NK-92 treated with Interleukin-12 subunit alpha and Interleukin-12 subunit beta, amount 100 ng/mL, for 24 hours (cell line): ENCODE measurements around the gene RRM2.
"Not testable (repeated sequence)": the region's sequence is repeated elsewhere in the genome, so short reads cannot be mapped to it uniquely, and the experiment has no call there.

ENCODE experiments used
- DNase-seq: peaks from one replicate; lab custom pipeline; 2025; lab: John Stamatoyannopoulos, UW

Gene RRM2

DNA sequence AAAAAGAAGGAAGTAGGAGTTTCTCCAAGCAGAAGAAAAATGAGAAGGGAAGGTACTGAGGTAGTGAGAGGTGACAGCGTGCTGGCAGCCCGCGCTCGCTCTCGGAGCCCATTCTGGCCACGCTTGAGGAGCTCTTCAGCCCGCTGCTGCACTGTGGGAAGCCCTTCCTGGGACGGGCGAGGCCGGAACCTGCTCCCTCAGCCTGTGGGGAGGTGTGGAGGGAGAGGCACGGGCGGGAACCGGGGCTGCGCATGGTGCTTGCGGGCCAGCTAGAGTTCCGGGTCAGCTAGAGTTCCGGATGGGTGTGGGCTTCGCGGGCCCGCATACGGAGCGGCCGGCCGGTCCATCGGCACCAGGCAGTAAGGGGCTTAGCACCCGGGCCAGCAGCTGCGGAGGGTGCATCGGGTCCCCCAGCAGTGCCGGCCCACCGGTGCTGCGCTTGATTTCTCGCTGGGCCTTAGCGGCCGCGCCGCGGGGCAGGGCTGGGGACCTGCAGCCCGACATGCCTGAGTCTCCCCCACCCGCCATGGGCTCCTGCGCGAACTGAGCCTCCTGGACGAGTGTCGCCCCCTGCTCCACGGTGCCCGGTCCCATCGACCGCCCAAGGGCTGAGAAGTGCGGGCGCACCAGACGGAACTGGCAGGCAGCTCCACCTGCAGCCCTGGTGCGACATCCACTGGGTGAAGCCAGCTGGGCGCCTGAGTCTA is 31.2 kb upstream of the RRM2 start:
- DNase-seq = no peak

GRCh38 chr2:10091889-10092244 is 30.7 kb upstream of the RRM2 start:
- DNase-seq = not testable (repeated sequence)

DNA sequence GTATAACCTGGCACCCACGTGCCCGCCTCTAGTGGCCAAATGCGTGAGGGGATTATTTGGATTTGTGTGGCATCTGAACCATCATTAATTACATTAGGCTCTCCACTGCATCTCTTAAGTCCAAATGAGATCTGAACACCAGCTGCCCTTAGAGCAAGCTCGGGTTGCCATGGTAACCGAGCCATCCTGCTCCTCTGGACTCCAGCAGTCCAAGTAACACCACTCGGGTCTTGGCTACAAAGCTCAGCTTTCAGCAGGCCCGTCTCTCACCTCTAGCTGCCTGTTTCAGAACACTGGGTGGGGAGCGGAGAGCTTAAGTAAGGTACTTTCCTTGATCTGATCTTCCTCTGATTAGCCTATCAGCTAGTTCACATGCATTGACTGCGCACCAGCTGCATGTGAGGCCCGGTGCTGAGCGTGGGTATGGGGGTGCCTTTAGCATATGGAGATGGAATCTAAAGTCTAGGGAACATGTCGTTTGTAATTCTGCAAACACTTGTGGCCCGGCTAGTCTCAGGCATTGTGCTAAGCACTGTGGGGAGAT is 28.2 kb upstream of the RRM2 start:
- no peak for DNase-seq

DNA sequence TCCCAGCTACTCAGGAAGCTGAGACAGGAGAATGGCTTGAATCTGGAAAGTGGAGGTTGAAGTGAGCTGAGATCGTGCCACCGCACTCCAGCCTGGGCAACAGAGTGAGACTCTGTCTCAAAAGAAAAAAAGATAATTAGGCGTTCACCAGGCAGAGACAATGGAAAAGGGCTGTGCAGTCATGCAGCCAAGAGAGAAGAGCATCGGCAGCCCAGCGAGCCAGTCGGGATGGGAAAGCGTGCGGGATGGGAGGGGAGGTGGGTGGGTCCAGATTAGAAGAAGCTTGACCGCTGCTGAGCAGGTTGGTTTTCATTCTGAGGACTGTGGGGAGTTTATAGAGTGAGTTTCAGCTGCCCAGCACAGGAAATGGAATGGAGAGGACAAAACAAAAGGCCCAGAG is 27.4 kb upstream of the RRM2 start:
- no peak for DNase-seq

DNA sequence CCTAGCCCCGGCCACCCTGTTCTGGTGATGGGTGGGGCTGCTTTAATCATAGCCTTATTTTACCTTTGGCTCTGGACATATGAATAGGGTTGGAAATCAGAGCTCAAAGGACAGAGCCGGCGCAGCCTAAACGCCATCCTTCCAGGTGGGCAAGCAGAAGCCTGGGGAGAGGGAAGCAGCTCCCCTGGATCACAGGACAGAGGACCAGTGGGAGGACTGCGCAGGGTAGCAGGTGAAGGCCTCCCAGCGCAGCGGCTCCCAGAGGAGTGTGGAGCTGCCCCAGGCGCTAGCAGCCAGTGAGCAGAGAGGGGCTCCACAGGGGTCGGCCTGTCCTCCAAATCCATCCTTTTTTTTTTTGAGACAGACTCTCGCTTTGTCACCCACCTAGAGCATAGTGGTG is 25.9 kb upstream of the RRM2 start:
- DNase-seq = no peak

GRCh38 chr2:10097352-10098148 is 25.0 kb upstream of the RRM2 start:
- DNase-seq = peak; percentile 8

- no peak for DNase-seq
Observed at GRCh38 chr2:10101491-10101890, 21.0 kb upstream of the RRM2 start.

- no peak for DNase-seq
Observed at GRCh38 chr2:10103179-10103578, 19.4 kb upstream of the RRM2 start.

- DNase-seq = not testable (repeated sequence)
Observed at GRCh38 chr2:10104906-10105305, 17.6 kb upstream of the RRM2 start.

DNA sequence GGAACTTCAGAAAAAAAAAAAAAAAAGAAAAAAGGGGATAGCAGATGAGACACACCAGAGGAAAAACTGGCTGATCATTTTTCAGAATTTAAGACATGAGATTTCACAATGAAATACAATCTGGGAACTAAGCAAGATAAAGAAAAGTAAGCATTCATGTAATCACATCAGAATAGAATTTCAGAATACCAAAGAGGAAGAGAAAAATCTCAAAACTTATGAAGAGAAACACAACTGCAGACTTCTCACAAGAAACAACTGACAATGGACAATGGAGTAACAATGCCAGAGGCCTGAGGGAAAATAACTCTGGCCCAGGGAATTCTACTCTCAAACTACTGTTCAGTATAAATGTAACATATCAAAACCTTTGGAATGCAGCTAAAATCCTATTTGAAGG is 13.2 kb upstream of the RRM2 start:
- DNase-seq = no peak

- no peak for DNase-seq
Observed at GRCh38 chr2:10119027-10119325, 3.6 kb upstream of the RRM2 start.

DNA sequence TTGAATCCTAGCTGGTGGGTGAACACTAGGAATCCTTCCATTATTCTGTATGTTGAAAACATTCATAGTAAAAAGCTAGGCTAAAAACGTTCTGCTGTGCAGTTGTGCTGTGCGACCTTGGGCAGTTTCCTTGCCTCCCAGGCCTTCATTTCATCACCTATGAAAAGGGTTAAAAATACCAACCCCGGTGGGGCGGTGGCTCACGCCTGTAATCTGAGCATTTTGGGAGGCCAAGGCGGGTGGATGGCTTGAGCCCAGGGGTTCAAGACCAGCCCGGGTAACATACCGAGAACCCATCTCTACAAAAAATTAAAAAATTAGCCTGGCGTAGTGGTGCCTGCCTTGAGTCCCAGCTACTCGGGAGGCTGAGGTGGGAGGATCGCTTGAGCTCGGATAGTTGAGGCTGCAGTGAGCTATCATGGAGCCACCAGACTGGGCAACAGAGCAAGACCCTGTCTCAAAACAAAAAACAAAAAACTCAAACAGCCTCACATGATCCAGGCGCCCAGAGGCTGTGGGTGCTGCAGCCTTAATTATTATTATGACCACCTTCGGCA is 2.9 kb upstream of the RRM2 start:
- DNase-seq = no peak

- peak; percentile 94 for DNase-seq
Observed at GRCh38 chr2:10120158-10120876, 2.2 kb upstream of the RRM2 start.

DNA sequence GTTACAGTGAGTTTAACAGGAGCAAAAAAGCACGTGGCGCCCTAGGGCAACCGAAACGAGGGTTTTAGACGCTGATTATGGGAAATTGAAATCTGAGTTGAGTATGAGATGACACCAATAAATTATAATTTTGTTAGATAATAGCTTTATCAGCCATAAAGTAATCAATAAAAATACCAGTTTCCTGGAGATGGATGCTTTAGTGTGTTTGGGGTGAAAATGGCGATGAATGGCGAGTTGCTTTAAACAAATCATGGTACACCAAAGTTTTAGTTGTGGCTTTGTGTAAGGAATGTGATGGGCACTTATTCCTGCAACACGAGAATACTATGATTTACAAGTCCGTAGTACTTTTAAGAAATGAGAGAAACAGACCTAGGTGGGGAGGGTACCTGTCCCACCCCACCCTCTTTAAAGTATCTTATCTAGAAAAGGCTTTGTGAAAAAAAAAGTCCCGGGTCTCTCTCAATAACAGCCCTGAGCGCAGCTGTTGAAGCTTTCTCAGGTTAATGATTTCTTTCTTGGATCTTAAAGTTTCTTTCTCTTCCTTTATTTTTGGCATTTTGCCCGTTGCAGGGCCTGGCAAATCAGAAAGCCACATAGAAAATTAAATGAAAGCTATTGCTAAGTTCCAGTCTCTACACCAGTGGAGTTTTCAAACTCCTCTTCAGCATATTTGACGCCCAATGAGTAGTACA is 1.5 kb upstream of the RRM2 start:
- no peak for DNase-seq

- no peak for DNase-seq
Observed at GRCh38 chr2:10123281-10123680, 742 bp downstream of the RRM2 start.

DNA sequence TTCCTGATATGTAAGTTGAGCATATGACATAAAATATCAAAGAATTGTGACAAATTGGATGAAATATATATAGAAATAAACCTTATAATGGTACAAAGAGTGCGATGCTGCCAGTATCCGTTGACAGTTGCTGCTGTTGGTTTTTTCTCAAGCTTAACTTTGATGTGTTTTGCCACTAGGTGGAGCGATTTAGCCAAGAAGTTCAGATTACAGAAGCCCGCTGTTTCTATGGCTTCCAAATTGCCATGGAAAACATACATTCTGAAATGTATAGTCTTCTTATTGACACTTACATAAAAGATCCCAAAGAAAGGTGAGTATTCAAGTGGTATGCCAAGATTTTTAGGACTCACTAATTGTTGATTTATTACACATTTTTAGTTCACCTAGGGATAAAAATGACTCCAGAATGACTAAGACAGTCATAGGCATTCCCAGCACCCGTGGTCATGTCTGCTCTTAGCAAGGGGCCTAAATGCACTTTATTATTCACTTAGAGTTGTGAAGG is 2.1 kb downstream of the RRM2 start:
- no peak for DNase-seq

DNA sequence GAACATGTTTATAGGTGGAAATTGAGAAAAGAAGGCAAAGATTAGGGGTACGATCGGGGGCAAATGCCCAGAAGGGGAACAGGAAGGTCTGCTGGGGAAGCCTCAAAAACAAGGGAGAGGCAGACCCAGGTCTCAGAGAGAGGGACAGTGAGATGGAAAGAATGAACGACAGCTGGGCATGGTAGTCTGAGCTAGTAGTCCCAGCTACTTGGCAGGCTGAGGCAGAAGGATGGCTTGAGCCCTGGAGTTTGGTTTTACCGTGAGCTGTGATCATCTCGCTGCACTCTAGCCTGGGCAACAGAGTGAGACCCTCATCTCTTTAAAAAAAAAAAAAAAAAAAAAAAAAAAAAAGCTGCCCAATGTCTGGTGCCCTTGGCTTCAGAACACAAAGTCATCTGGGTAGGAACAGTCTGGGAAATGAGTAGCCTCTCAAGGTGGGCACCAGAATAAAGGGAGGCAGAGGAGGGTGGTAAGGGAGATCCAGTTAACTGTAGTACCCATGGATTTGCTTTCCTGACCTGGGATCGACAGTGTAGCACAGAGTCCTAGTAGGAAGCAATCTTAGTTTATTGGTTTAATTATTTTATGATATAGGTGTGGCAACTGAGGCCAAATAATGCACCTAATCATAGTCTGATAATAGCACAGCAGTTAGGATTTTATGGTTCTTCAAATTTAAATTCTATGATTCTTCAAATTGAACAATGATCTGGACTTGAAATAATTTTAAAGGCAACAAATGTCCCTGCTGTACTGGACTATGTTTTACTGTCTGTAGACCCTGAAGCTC is 3.5 kb downstream of the RRM2 start:
- DNase-seq = no peak

- no peak for DNase-seq
Observed at GRCh38 chr2:10126632-10127026, 4.1 kb downstream of the RRM2 start.

GRCh38 chr2:10128420-10128819 is 5.9 kb downstream of the RRM2 start:
- DNase-seq = no peak

DNA sequence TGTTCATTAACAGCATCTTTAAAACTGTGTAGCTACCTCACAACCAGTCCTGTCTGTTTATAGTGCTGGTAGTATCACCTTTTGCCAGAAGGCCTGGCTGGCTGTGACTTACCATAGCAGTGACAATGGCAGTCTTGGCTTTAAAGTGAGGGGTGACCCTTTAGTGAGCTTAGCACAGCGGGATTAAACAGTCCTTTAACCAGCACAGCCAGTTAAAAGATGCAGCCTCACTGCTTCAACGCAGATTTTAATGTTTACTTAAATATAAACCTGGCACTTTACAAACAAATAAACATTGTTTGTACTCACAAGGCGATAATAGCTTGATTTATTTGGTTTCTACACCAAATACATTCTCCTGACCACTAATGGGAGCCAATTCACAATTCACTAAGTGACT is 7.0 kb downstream of the RRM2 start:
- DNase-seq = no peak

DNA sequence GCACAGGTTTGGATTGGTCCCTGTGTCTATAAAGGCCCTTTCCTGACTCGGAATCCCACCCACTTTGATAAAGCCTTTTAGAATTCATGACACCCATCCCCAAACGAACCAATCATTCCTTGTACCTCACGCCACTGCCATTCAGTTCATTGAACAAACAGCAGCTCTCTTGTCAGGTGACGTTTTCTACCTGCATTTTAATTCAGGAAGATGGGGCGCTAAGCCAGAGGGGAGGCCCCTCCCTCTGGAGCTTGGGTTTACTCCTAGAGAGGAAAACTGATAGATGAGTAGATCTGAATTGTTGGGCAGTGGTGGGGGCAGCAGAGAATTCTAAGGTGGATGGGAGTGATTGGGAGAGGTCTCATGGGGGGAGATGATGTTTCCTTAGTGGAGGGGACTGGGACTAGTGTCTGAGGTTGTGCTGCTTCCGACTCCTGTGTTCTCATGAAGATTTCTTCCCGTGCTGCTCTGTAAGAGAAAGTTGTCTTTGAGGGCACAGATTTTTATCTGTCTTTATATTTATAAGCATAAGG is 9.6 kb downstream of the RRM2 start:
- DNase-seq = no peak
